HCT116 (cell line): ENCODE data around the gene CCDC91. TPM values are rescaled to one million over a fixed set of nuclear protein-coding genes. Genes with fewer than 3 reads are reported as not detected.

Experiments used
- ATAC-seq: fragments of 200-7000 bp; cut with Tn5 transposase; 2 replicates; pipeline ENCODE4 v1.9.1; 2020; ENCODE audit warnings: mild to moderate bottlenecking, moderate library complexity
- BruUV-seq: library from RNA; stranded (reverse); fragments of 400-500 nt; replicated peaks from 2 replicates; lab custom pipeline; 2021; lab: Mats Ljungman, UMichigan
- CTCF ChIA-PET: fragments of 300-600 bp; sonication (Branson Sonifier 250); formaldehyde crosslinking; loops from one replicate; lab custom pipeline; 2021; ENCODE audit warnings: antibody characterized with exemption; lab: Charles Lee
- POLR2A ChIA-PET: fragments of 300-600, 350-600 bp; sonication (Branson Sonifier 250); formaldehyde crosslinking; loops from one replicate; lab custom pipeline; 2021; ENCODE audit warnings: antibody characterized with exemption; lab: Charles Lee
- RAD21 ChIA-PET, 2 experiments: fragments of 300-600 bp; sonication (Branson Sonifier 250); formaldehyde crosslinking; loops; one replicate each; lab custom pipeline; 2023; ENCODE audit warnings: low total read pairs in 2 of 2; ENCODE audit not compliant: uncharacterized antibody in 2 of 2, unreplicated experiment in 2 of 2, low non-redundant PET in 1 of 2; lab: Charles Lee
- DNase-seq: peaks from one replicate; pipeline ENCODE4 v3.0.0-alpha.2; 2010; ENCODE audit warnings: low read depth, low spot score
- H2AFZ ChIP-seq: fragments of 200-600 bp; shearing (Covaris generic), sonication (generic); 2 replicates; pipeline ENCODE4 v1.6.1; 2017; ENCODE audit warnings: low read depth, mixed run types, mixed read lengths, antibody characterized with exemption, low read length; ENCODE audit not compliant: poor library complexity, severe bottlenecking
- H3K27ac ChIP-seq: 2 replicates; pipeline ENCODE4 v1.5.1; 2012; ENCODE audit warnings: low read depth, low read length
- H3K27me3 ChIP-seq: fragments of 200-600 bp; sonication (generic); 2 replicates; pipeline ENCODE4 v1.6.1; 2016; ENCODE audit warnings: mixed run types, low read length, mixed read lengths; ENCODE audit not compliant: insufficient read depth
- H3K36me3 ChIP-seq, 2 experiments: fragments of 200-500 bp in 1 of 2; fragments of 200-600 bp in 1 of 2; sonication (Bioruptor generic) in 1 of 2; sonication (generic) in 1 of 2; 2 replicates each; pipeline versions ENCODE4 v1.5.1 to v1.6.1; 2014 to 2016; ENCODE audit warnings: low read length in 2 of 2, inconsistent platforms in 1 of 2, mixed read lengths in 1 of 2, mixed run types in 1 of 2; ENCODE audit not compliant: insufficient read depth in 2 of 2, control insufficient read depth in 1 of 2
- H3K4me1 ChIP-seq, 2 experiments: fragments of 200-600 bp in 1 of 2; sonication (generic) in 1 of 2; 2 replicates each; pipeline versions ENCODE4 v1.5.1 to v1.6.1; 2012 to 2017; ENCODE audit warnings: low read length in 2 of 2, inconsistent platforms in 1 of 2, mild to moderate bottlenecking in 1 of 2, mixed read lengths in 1 of 2, mixed run types in 1 of 2, moderate library complexity in 1 of 2; ENCODE audit not compliant: insufficient read depth in 2 of 2, control insufficient read depth in 1 of 2
- H3K4me2 ChIP-seq: fragments of 200-600 bp; sonication (generic); 2 replicates; pipeline ENCODE4 v1.6.1; 2017; ENCODE audit warnings: mixed run types, low read length, mixed read lengths
- H3K4me3 ChIP-seq, 2 experiments: fragments of 200-600 bp in 1 of 2; sonication (generic) in 1 of 2; replicated peaks in 1 of 2; 2 replicates each; pipeline ENCODE4 v1.5.1; 2011 to 2016; ENCODE audit warnings: low read length in 2 of 2, control low read depth in 1 of 2, low read depth in 1 of 2, mild to moderate bottlenecking in 1 of 2, mixed read lengths in 1 of 2, mixed run types in 1 of 2
- H3K79me2 ChIP-seq: fragments of 200-600 bp; sonication (generic); 2 replicates; pipeline ENCODE4 v1.6.1; 2017; ENCODE audit warnings: mild to moderate bottlenecking, mixed run types, low read length, moderate library complexity, mixed read lengths; ENCODE audit not compliant: insufficient read depth
- H3K9ac ChIP-seq: fragments of 200-600 bp; sonication (generic); 2 replicates; pipeline ENCODE4 v1.6.1; 2016; ENCODE audit warnings: low read length, mixed read lengths
- H3K9me2 ChIP-seq: fragments of 200-600 bp; sonication (generic), shearing (Covaris generic); 2 replicates; pipeline ENCODE4 v1.6.1; 2017; ENCODE audit warnings: mixed run types, mild to moderate bottlenecking, moderate library complexity; ENCODE audit not compliant: insufficient read depth
- H3K9me3 ChIP-seq, 2 experiments: fragments of 200-500 bp in 1 of 2; fragments of 200-600 bp in 1 of 2; sonication (Bioruptor generic) in 1 of 2; sonication (generic) in 1 of 2; 2 replicates each; pipeline ENCODE4 v1.6.1; 2014 to 2017; ENCODE audit warnings: low read length in 2 of 2, mixed read lengths in 2 of 2, inconsistent platforms in 1 of 2, low read depth in 1 of 2, mild to moderate bottlenecking in 1 of 2, mixed run types in 1 of 2, moderate library complexity in 1 of 2; ENCODE audit not compliant: control insufficient read depth in 1 of 2, insufficient read depth in 1 of 2
- H4K20me1 ChIP-seq: fragments of 200-600 bp; sonication (generic), shearing (Covaris generic); 2 replicates; pipeline ENCODE4 v1.6.1; 2017; ENCODE audit warnings: mixed run types, mild to moderate bottlenecking, moderate library complexity; ENCODE audit not compliant: insufficient read depth
- POLR2A ChIP-seq: IDR thresholded peaks from 2 replicates; pipeline ENCODE4 v1.7.0; 2011; ENCODE audit warnings: borderline replicate concordance; ENCODE audit not compliant: insufficient read depth, insufficient read length; ENCODE audit errors: extremely low read depth
- RAD21 ChIP-seq: IDR thresholded peaks from 2 replicates; pipeline ENCODE4 v1.6.1; 2012; ENCODE audit warnings: low read depth, mild to moderate bottlenecking
- SRF ChIP-seq: IDR thresholded peaks from 2 replicates; pipeline ENCODE4 v1.6.1; 2012; ENCODE audit warnings: low read depth
- intact Hi-C: fragments of 100-400 bp; cut with micrococcal nuclease; formaldehyde crosslinking; loops from 2 replicates; pipeline ENCODE4 v1.10.0; 2022
- total RNA-seq: library from RNA; stranded (reverse); gene quantifications from one replicate; pipeline ENCODE4 v1.2.1, GENCODE V29; 2021; ENCODE audit not compliant: unreplicated experiment
- TF ChIP-seq, protein P1 (sequence below), 3 experiments: fragments of 200-600 bp in 1 of 3; sonication (generic) in 1 of 3; IDR thresholded peaks in 2 of 3; conservative IDR thresholded peaks in 1 of 3; 2 replicates each; pipeline ENCODE4 v1.5.1; 2012 to 2017; ENCODE audit warnings: low read depth in 2 of 3, low read length in 2 of 3, antibody characterized with exemption in 1 of 3, borderline replicate concordance in 1 of 3, control low read depth in 1 of 3, mild to moderate bottlenecking in 1 of 3, mixed read lengths in 1 of 3, mixed run types in 1 of 3, moderate library complexity in 1 of 3; ENCODE audit not compliant: insufficient read depth in 1 of 3
- TF ChIP-seq, protein P2 (sequence below): IDR thresholded peaks from 2 replicates; pipeline ENCODE4 v1.6.1; 2012
- TF ChIP-seq, protein P3 (sequence below): IDR thresholded peaks from 2 replicates; pipeline ENCODE4 v1.6.1; 2012; ENCODE audit warnings: low read depth

The CCDC91 gene
- total RNA-seq, 1 experiment from 2014 or later = 18.1 TPM

DNA sequence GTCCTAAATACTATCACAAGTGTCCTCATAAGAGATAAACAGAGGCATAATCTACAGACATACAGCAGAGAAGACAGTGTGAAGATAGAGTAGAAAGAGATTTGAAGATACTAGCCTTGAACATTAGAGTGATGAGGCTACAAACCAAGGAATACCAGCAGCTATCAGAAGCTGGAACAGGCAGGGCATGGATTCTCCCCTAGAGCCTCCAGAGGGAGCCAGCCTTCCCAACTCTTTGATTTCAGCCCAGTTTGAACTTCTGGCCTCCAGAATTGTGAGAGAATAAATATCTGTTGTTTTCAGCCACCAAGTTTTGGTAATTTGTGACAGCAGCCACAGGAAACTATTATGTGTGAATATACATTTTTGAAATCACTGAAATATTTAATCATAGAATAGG lies 47.2 kb downstream of the CCDC91 start:
- Histone ChIP-seq H3K36me3 (no peaks in the 10 kb centered on the region), H3K27ac (no peak overlapping the region), H3K4me1 (no peaks in the 10 kb centered on the region), H3K9ac (no peak overlapping the region), H4K20me1 (no peaks in the 10 kb centered on the region), H2AFZ (no peak overlapping the region), H3K4me2 (no peak overlapping the region), H3K4me3 (no peak overlapping the region), H3K27me3 (no peaks in the 10 kb centered on the region), H3K9me2 (no peaks in the 10 kb centered on the region), H3K9me3 (no peaks in the 10 kb centered on the region), H3K79me2 (no peaks in the 10 kb centered on the region)
- TF ChIP-seq POLR2A (no peak), RAD21 (peak; percentile 23; the same call in 1 of the 2 replicates)
- TF ChIP-seq, protein P1, sequence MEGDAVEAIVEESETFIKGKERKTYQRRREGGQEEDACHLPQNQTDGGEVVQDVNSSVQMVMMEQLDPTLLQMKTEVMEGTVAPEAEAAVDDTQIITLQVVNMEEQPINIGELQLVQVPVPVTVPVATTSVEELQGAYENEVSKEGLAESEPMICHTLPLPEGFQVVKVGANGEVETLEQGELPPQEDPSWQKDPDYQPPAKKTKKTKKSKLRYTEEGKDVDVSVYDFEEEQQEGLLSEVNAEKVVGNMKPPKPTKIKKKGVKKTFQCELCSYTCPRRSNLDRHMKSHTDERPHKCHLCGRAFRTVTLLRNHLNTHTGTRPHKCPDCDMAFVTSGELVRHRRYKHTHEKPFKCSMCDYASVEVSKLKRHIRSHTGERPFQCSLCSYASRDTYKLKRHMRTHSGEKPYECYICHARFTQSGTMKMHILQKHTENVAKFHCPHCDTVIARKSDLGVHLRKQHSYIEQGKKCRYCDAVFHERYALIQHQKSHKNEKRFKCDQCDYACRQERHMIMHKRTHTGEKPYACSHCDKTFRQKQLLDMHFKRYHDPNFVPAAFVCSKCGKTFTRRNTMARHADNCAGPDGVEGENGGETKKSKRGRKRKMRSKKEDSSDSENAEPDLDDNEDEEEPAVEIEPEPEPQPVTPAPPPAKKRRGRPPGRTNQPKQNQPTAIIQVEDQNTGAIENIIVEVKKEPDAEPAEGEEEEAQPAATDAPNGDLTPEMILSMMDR (IDR thresholded peaks at IDR 0.05 in 2 of 3, conservative IDR thresholded peaks at IDR 0.05 in 1 of 3; ENCODE audit: borderline replicate concordance in 1 of 3, insufficient read depth in 1 of 3, low read depth in 2 of 3, low read length in 2 of 3) = peak in 2 of 3 experiments; percentile 46 to 48; a peak in 4 of 6 replicates
- no peak for DNase-seq
- ATAC-seq = peak; percentile 70
- POLR2A ChIA-PET = no interaction called here
- intact Hi-C loops = no loop called here
- BruUV-seq = no TSS peak
- CTCF ChIA-PET = no interaction called here
- RAD21 ChIA-PET = no interaction called here

DNA sequence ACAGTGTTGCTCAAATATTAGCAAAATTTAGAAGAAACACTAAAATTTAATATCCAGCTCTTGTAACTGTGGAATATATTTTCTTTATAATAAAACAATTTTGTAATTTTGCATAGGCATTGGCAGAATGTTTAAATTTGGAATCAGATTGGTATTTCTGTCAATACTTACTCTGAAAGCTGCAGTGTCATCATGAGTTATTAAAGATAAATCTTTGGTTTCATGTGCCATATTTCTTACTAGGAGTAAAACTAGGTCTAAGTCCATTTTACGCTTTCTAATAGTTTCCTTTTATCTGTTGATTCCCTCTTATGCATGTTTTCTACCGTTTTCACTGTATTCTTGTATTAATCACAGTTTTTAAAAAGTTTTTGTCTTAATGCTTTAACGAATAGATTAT lies 49.7 kb downstream of the CCDC91 start:
- H3K27me3 ChIP-seq = no peaks in the 10 kb centered on the region
- ATAC-seq = no peak
- intact Hi-C loops = no loop called here
- CTCF ChIA-PET = no interaction called here
- DNase-seq = no peak
- no peaks in the 10 kb centered on the region for H3K4me1 ChIP-seq
- H4K20me1 ChIP-seq = no peaks in the 10 kb centered on the region
- H3K79me2 ChIP-seq = no peaks in the 10 kb centered on the region
- H3K9ac ChIP-seq = no peak overlapping the region
- H3K4me2 ChIP-seq = no peak overlapping the region
- H3K36me3 ChIP-seq = no peaks in the 10 kb centered on the region
- H3K9me3 ChIP-seq = no peaks in the 10 kb centered on the region
- no TSS peak for BruUV-seq
- H3K9me2 ChIP-seq = no peaks in the 10 kb centered on the region
- no peak overlapping the region for H3K27ac ChIP-seq
- H2AFZ ChIP-seq = no peak overlapping the region
- no peak overlapping the region for H3K4me3 ChIP-seq
- RAD21 ChIA-PET = no interaction called here
- TF ChIP-seq, protein P2, sequence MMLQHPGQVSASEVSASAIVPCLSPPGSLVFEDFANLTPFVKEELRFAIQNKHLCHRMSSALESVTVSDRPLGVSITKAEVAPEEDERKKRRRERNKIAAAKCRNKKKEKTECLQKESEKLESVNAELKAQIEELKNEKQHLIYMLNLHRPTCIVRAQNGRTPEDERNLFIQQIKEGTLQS = no peak
- TF ChIP-seq, protein P3, sequence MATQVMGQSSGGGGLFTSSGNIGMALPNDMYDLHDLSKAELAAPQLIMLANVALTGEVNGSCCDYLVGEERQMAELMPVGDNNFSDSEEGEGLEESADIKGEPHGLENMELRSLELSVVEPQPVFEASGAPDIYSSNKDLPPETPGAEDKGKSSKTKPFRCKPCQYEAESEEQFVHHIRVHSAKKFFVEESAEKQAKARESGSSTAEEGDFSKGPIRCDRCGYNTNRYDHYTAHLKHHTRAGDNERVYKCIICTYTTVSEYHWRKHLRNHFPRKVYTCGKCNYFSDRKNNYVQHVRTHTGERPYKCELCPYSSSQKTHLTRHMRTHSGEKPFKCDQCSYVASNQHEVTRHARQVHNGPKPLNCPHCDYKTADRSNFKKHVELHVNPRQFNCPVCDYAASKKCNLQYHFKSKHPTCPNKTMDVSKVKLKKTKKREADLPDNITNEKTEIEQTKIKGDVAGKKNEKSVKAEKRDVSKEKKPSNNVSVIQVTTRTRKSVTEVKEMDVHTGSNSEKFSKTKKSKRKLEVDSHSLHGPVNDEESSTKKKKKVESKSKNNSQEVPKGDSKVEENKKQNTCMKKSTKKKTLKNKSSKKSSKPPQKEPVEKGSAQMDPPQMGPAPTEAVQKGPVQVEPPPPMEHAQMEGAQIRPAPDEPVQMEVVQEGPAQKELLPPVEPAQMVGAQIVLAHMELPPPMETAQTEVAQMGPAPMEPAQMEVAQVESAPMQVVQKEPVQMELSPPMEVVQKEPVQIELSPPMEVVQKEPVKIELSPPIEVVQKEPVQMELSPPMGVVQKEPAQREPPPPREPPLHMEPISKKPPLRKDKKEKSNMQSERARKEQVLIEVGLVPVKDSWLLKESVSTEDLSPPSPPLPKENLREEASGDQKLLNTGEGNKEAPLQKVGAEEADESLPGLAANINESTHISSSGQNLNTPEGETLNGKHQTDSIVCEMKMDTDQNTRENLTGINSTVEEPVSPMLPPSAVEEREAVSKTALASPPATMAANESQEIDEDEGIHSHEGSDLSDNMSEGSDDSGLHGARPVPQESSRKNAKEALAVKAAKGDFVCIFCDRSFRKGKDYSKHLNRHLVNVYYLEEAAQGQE = no peak
- TF ChIP-seq SRF (no peak), POLR2A (no peak)
- POLR2A ChIA-PET = no interaction called here
